IPS DF 4.7 (cell line): ENCODE measurements around the gene ADCY2.
"Not testable (repeated sequence)": the region's sequence is repeated elsewhere in the genome, so short reads cannot be mapped to it uniquely, and the experiment has no call there.

Experiments
- DNase-seq: peaks from one replicate; pipeline ENCODE4 v3.0.0-alpha.2; 2013; ENCODE audit warnings: low spot score; ENCODE audit errors: extremely low read depth

Gene ADCY2

GRCh38 chr5:7395432-7395946 is 449 bp upstream of the ADCY2 start:
- no peak for DNase-seq

- DNase-seq = no peak
Observed at GRCh38 chr5:7396713-7397454, 946 bp downstream of the ADCY2 start.

DNA sequence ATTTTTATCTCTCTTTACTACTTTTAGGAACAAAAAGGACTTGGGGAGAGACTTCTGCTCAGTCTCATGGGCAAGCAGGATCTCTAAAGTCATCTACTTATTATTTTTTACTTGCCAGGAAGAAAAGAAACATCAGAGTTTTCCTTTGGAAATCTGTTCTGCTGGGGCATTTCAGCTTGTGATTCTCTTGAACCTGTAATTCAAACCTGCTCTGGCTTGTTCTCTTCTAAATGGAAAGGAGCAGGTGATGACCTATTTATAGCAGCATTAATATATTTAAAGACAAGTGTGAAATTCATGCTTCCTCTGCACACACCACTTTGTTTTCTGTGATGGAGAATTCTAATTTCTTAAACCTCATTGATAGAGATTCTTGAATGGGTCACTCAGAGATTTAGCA is 2.0 kb downstream of the ADCY2 start:
- no peak for DNase-seq

- no peak for DNase-seq
Observed at GRCh38 chr5:7398596-7399280, 2.8 kb downstream of the ADCY2 start.

- no peak for DNase-seq
Observed at GRCh38 chr5:7405277-7405676, 9.3 kb downstream of the ADCY2 start.

DNA sequence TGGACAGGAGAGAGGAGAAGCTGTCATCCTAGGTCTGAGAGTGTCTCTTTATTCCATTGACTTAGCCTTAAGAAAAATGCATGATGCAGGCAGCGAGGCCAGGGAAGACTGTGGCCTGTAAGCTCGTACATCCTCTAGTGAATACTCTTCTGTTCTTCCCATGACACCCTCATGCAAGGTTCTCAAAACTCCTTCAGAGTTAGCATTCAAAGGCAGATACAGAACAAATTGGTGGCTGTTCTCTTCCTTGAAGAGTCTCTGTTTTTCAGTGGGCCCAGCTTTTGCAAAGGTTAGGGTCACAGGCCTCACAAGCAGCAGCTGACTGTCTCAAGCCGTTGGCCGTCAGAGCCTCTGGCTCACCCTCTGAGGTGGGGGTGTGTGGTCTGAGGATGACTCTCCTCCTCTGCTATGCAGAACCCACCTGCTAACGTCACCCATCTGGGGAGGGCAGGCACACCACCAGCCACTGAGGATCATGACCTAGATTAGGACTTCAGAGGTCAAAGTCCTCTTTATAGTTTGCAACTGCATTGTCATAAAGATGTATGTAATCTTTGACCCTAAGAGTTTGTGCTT is 15.1 kb downstream of the ADCY2 start:
- no peak for DNase-seq

- DNase-seq = no peak
Observed at GRCh38 chr5:7412409-7412808, 16.5 kb downstream of the ADCY2 start.

DNA sequence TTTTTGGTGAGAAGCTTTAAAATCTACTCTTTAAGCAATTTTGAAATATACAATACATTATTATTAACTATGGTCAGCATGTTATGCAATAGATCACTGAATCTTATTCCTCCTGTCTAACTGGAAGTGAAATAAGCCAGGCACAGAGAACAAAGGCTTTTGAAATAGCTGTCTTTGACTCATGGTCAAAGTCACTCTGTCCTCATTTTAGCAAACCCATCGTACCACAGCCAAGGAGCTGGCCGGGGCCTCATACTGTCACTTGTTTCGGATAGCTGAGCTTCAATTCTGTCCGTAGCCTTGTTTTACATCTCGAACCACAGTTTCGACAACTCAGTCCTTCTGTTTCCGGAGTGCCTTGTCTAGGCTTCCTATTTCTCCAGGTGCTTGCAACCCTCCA is 19.2 kb downstream of the ADCY2 start:
- DNase-seq = no peak

- no peak for DNase-seq
Observed at GRCh38 chr5:7415587-7416535, 19.9 kb downstream of the ADCY2 start.

GRCh38 chr5:7418276-7418675 is 22.3 kb downstream of the ADCY2 start:
- DNase-seq = no peak

GRCh38 chr5:7419367-7419766 is 23.4 kb downstream of the ADCY2 start:
- no peak for DNase-seq

DNA sequence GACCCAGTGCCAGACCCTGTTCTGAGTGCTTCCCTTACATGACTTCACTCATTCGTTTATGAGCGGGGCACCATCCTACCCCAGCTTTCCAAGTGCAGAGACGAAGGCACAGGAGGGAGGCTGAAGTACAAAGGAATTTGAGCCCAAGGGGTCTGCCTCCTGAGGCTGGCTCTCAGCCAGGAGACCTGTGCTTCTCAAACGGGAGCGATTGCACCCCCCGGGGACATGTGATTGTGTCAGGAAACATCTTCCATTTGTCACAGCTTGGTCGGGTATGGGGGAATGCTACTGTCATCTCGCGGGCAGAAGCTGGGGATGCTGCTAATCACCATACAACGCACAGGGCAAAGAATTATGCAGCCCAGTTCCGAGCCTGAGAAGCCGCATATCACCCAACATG is 23.9 kb downstream of the ADCY2 start:
- no peak for DNase-seq

DNA sequence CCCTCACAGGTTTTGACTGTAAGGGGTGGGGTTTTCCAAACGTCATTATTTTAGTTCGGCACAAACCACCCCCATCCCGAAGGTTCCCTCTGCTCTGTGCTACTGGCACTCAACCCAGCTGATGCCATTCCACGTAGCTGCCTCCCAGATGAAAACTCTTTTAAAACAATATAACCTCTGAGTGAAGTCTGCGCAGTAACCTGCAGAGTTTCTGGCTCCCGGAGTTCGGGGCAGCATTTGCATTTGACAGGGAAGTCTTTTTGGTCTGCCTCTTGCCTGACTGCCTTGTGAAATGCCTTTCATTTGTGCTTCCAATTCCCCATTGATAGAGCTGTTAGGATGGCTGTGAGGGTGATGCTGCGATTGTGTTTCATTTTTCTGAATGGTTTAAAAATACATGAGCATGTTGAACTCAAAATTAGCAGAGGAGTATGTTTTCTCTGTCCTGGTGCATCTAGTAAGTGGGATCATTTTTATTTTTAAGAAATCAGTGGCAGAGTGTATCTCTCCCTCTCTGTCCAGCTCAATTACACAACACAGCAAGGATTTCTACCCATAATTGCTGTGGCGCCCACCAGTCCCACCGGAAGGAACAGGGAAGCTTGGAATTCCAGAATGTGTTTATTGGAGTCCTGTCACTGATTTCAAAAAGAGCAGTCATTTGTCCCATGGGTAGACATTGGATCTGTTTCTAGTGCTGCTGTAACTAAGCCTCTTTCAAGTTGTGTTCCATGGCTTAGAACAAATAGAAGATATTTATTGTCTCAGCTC is 24.8 kb downstream of the ADCY2 start:
- no peak for DNase-seq

GRCh38 chr5:7422316-7423106 is 26.6 kb downstream of the ADCY2 start:
- DNase-seq = peak; percentile 30

DNA sequence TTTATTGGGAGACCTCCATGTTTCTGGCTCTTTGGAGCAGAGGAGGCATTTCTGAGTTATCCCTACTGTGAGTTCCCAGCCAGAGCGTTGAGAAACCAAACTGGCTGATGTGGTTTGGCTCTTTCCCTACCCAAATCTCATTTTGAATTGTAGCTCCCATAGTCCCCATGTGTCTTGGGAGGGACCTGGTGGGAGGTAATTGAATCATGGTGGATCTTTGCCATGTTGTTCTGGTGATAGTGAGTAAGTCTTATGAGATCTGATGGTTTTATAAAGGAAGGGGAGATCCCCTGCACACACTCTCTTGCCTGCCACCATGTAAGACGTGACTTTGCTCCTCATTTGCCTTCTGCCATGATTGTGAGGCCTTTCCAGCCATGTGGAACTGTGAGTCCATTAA is 27.3 kb downstream of the ADCY2 start:
- DNase-seq = not testable (repeated sequence)

DNA sequence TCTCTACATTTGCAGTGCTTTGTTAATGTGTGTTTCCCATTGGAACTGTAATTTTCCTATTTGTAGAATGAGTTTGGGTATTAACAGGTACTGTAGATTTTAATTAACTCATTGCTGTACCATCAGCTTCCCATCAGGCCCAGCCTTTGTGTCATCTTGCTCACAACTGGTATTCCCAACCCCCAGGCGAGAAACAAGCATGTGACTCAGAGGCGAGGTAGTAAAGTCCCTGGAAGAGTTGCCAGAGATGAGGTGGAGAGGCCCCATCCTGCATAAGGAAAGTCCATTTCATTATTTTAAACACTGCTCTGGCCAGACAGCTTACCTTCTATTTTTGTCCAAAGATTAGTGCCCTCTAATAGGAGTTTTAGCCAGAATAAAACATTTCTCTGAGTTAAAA is 29.9 kb downstream of the ADCY2 start:
- no peak for DNase-seq

GRCh38 chr5:7426284-7426683 is 30.3 kb downstream of the ADCY2 start:
- DNase-seq = no peak

- no peak for DNase-seq
Observed at GRCh38 chr5:7434914-7435313, 39.0 kb downstream of the ADCY2 start.

DNA sequence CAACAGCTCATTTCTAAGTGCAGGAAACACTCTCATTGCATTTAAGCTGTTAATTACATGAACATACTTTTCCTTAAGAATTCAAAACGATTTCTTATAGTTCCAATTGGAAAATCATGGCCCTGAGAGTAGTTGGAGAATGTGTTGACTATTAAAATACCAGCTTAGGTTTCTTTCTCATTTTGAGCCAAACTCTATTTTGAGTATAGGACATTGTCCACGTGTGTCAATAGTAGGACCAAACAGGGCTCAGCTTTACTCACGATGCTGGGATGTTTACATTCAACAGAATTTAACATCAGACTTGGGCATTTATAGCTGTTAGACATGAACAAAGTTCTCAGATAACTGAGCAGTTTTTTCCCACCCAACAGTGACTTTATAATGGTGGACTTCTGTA is 39.6 kb downstream of the ADCY2 start:
- no peak for DNase-seq

GRCh38 chr5:7436521-7436920 is 40.6 kb downstream of the ADCY2 start:
- DNase-seq = no peak
